K562 (cell line): Measurements from ENCODE around the gene DCAF10. TPM values are rescaled to one million over a fixed set of nuclear protein-coding genes. Genes with fewer than 3 reads are reported as not detected.

ENCODE experiments used
- ATAC-seq: fragments of 200-7000 bp; cut with Tn5 transposase; 3 replicates; pipeline ENCODE4 v1.9.1; 2020; ENCODE audit warnings: moderate library complexity
- BruUV-seq: library from RNA; stranded (reverse); fragments of 400-500 nt; replicated peaks from 2 replicates; lab custom pipeline; 2021; lab: Mats Ljungman, UMichigan
- CTCF ChIA-PET: fragments of 300-600 bp; formaldehyde crosslinking; extraction: SDS; loops from one replicate; lab custom pipeline; 2021; ENCODE audit warnings: low intra/inter-chr PET ratio; lab: Yijun Ruan, JAX
- POLR2A ChIA-PET: fragments of 300-600, 350-650 bp; sonication (Branson Sonifier 250); formaldehyde crosslinking; extraction: SDS; loops from one replicate; lab custom pipeline; 2021; ENCODE audit warnings: antibody characterized with exemption, inconsistent platforms; lab: Yijun Ruan, JAX
- DNase-seq, 4 experiments: peaks; one replicate each; pipeline versions ENCODE4 v3.0.0 to v3.0.0-alpha.2; 2011 to 2018; ENCODE audit warnings: low spot score in 3 of 4, mixed read lengths in 3 of 4; ENCODE audit errors: extremely low read depth in 1 of 4
- FAIRE-seq: peaks from 2 replicates; lab custom pipeline; 2011; peaks lifted over from hg19 to GRCh38; lab: Jason Lieb, UNC
- H2AFZ ChIP-seq: 2 replicates; pipeline ENCODE4 v1.6.0; 2011; ENCODE audit warnings: low read depth, low read length, control low read depth, inconsistent platforms
- H3K27ac ChIP-seq: fragments of 200-600 bp; 3 replicates; pipeline ENCODE4 v1.8.0; 2011; ENCODE audit warnings: low read depth, mild to moderate bottlenecking, control low read depth, inconsistent platforms, low read length, moderate library complexity, mixed read lengths; ENCODE audit errors: extremely low read depth
- H3K27me3 ChIP-seq, 2 experiments: fragments of 300-600 bp in 1 of 2; 2 replicates in 1 of 2; 3 replicates in 1 of 2; pipeline versions ENCODE4 v1.6.0 to v1.8.0; 2011; ENCODE audit warnings: inconsistent platforms in 2 of 2, low read length in 2 of 2, mild to moderate bottlenecking in 1 of 2, mixed read lengths in 1 of 2, moderate library complexity in 1 of 2; ENCODE audit not compliant: control insufficient read depth in 2 of 2, insufficient read depth in 2 of 2
- H3K36me3 ChIP-seq: fragments of 300-600 bp; 3 replicates; pipeline ENCODE4 v1.8.0; 2011; ENCODE audit warnings: mild to moderate bottlenecking, low read length, inconsistent platforms; ENCODE audit not compliant: control insufficient read depth, insufficient read depth
- H3K4me1 ChIP-seq, 2 experiments: fragments of 200-600 bp in 1 of 2; replicated peaks in 1 of 2; 2 replicates in 1 of 2; 3 replicates in 1 of 2; pipeline versions ENCODE4 v1.5.1 to v1.8.0; 2011; ENCODE audit warnings: inconsistent platforms in 2 of 2, low read length in 2 of 2, mild to moderate bottlenecking in 1 of 2, mixed read lengths in 1 of 2, moderate library complexity in 1 of 2; ENCODE audit not compliant: control insufficient read depth in 2 of 2, insufficient read depth in 2 of 2
- H3K4me2 ChIP-seq: 2 replicates; pipeline ENCODE4 v1.6.1; 2011; ENCODE audit warnings: low read length, control low read depth, inconsistent platforms, mixed read lengths; ENCODE audit not compliant: insufficient read depth
- H3K4me3 ChIP-seq: fragments of 200-600 bp; sonication (generic), shearing (Covaris generic); 2 replicates; pipeline ENCODE4 v1.5.1; 2016; ENCODE audit warnings: control low read depth, inconsistent platforms
- H3K79me2 ChIP-seq: fragments of 200-600 bp; 3 replicates; pipeline ENCODE4 v1.8.0; 2011; ENCODE audit warnings: low read length, inconsistent platforms; ENCODE audit not compliant: control insufficient read depth, insufficient read depth
- H3K9ac ChIP-seq, 2 experiments: 2 replicates each; pipeline versions ENCODE4 v1.6.0 to v1.6.1; 2011; ENCODE audit warnings: low read depth in 2 of 2, low read length in 2 of 2, control low read depth in 1 of 2, inconsistent platforms in 1 of 2, mild to moderate bottlenecking in 1 of 2, mixed read lengths in 1 of 2; ENCODE audit not compliant: insufficient read depth in 1 of 2
- H3K9me1 ChIP-seq: one replicate; pipeline ENCODE4 v1.6.0; 2011; ENCODE audit warnings: inconsistent platforms, mild to moderate bottlenecking, low read length, moderate library complexity; ENCODE audit not compliant: control insufficient read depth, insufficient read depth
- H3K9me3 ChIP-seq: replicated peaks from 2 replicates; pipeline ENCODE4 v1.5.1; 2011; ENCODE audit warnings: low read depth, low read length, inconsistent platforms; ENCODE audit not compliant: control insufficient read depth, insufficient read depth
- H4K20me1 ChIP-seq: replicated peaks from 2 replicates; pipeline ENCODE4 v1.6.1; 2011; ENCODE audit warnings: low read length, inconsistent platforms, mixed read lengths; ENCODE audit not compliant: control insufficient read depth, insufficient read depth
- ASH1L ChIP-seq: fragments of 450-650 bp; IDR thresholded peaks from 2 replicates; pipeline ENCODE4 v1.6.1; 2018; ENCODE audit warnings: borderline replicate concordance, mild to moderate bottlenecking, low read depth; ENCODE audit not compliant: partially characterized antibody
- FIP1L1 ChIP-seq: fragments of 200-400 bp; formaldehyde crosslinking; IDR thresholded peaks from 2 replicates; pipeline ENCODE4 v1.6.1; 2018; ENCODE audit warnings: mild to moderate bottlenecking, low read depth, low read length; ENCODE audit not compliant: poor library complexity, severe bottlenecking
- GATA2 ChIP-seq: sonication (generic); formaldehyde crosslinking; IDR thresholded peaks from 2 replicates; pipeline ENCODE4 v1.4.0; 2020; ENCODE audit warnings: mild to moderate bottlenecking, missing genetic modification reagents
- HMG20B ChIP-seq: fragments of 250-450 bp; sonication (Bioruptor Pico); IDR thresholded peaks from 2 replicates; pipeline ENCODE4 v1.5.0; 2021; ENCODE audit warnings: mild to moderate bottlenecking
- HOXB6 ChIP-seq: fragments of 250-450 bp; sonication (Bioruptor Pico); IDR thresholded peaks from 2 replicates; pipeline ENCODE4 v1.5.1; 2022; ENCODE audit warnings: mild to moderate bottlenecking, borderline replicate concordance
- NFRKB ChIP-seq: fragments of 450-650 bp; IDR thresholded peaks from 2 replicates; pipeline ENCODE4 v1.6.1; 2016; ENCODE audit warnings: low read depth
- TAF15 ChIP-seq: fragments of 200-400 bp; formaldehyde crosslinking; IDR thresholded peaks from 2 replicates; pipeline ENCODE4 v1.6.1; 2017; ENCODE audit warnings: mild to moderate bottlenecking, low read depth, low read length, moderate library complexity
- ZKSCAN3 ChIP-seq: fragments of 250-450 bp; sonication (Bioruptor Pico); IDR thresholded peaks from 2 replicates; pipeline ENCODE4 v1.4.0; 2020
- ZNF282 ChIP-seq: sonication (generic); formaldehyde crosslinking; IDR thresholded peaks from 2 replicates; pipeline ENCODE4 v1.8.1; 2023; ENCODE audit warnings: missing genetic modification reagents
- WGBS: fragments of 100-300 bp; shearing (Covaris generic); methylation state at CpG from one replicate; pipeline ENCODE4 v1.1.6; 2016; ENCODE audit warnings: low coverage, mixed read lengths; ENCODE audit not compliant: insufficient coverage; ENCODE audit errors: missing lambda C conversion rate; 5-methylcytosine and 5-hydroxymethylcytosine counted together
- in situ Hi-C: fragments of 300-500 bp; cut with MboI; formaldehyde crosslinking; loops from 4 replicates; pipeline ENCODE4 v1.15.0; 2018; ENCODE audit warnings: inconsistent platforms, mixed read lengths
- intact Hi-C: fragments of 100-400 bp; cut with micrococcal nuclease; formaldehyde crosslinking; loops from 2 replicates; pipeline ENCODE4 v1.14.2; 2022
- polyA plus RNA-seq, 8 experiments: library from polyadenylated mRNA; depleted of rRNA in 4 of 8; stranded (reverse) in 5 of 8; unstranded in 3 of 8; fragments of >200 nt; fragmentation: Nextera tagmentation in 2 of 8; fragmentation: Illumina TruSeq in 1 of 8; extraction: Ambion mirVana in 2 of 8; extraction: Trizol in 1 of 8; gene quantifications; 2 replicates each; pipeline versions ENCODE4 v1.2.1 to v1.2.3, GENCODE V29; 2011 to 2014; ENCODE audit warnings: inconsistent platforms in 1 of 8, missing spikeins in 1 of 8
- total RNA-seq, 7 experiments: library from RNA; depleted of rRNA in 6 of 7; stranded (reverse); fragments of >200 nt in 6 of 7; fragmentation: Illumina TruSeq in 2 of 7; extraction: Trizol in 2 of 7; gene quantifications; 2 replicates each; pipeline versions ENCODE4 v1.2.1 to v1.2.3, GENCODE V29; 2011 to 2021; ENCODE audit warnings: low replicate concordance in 1 of 7
- TF ChIP-seq, protein P1 (sequence below): sonication (generic); formaldehyde crosslinking; IDR thresholded peaks from 2 replicates; pipeline ENCODE4 v1.8.0; 2023; ENCODE audit warnings: missing genetic modification reagents, mild to moderate bottlenecking, borderline replicate concordance
- TF ChIP-seq, protein P2 (sequence below): sonication (generic); formaldehyde crosslinking; IDR thresholded peaks from 2 replicates; pipeline ENCODE4 v1.8.1; 2023; ENCODE audit warnings: mild to moderate bottlenecking, missing genetic modification reagents

The DCAF10 gene
- total and polyA plus RNA-seq, 9 of the 15 experiments (the other 6 are each of a cell fraction or from before 2014, with no cell fraction given): 6.8 to 40.1 (median 16.9) TPM

DNA sequence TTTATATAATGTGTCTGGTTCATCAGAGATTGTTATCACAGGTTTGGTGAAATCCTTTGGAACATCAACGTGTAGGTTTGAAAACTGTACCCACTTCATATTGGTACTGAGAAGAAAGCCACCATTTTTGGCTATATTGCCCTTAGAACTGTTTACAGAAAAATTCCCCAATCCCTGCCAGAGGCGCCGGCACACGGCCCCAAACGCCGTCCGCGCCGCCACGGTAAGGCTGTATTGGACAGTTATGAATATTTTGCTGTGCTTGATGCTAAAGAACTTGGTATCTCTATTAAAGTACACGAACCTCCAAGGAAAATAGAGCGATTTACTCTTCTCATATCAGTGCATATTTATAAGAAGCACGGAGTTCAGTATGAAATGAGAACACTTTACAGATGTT is 35.2 kb downstream of the DCAF10 start:
- TF ChIP-seq ASH1L: no peak
- TF ChIP-seq FIP1L1: no peak
- no peak for TF ChIP-seq ZKSCAN3 (CRISPR knock-in tag)
- no peak for TF ChIP-seq NFRKB
- TF ChIP-seq HOXB6: no peak
- TF ChIP-seq ZNF282 (CRISPR knock-in tag): no peak
- TF ChIP-seq, protein P1, sequence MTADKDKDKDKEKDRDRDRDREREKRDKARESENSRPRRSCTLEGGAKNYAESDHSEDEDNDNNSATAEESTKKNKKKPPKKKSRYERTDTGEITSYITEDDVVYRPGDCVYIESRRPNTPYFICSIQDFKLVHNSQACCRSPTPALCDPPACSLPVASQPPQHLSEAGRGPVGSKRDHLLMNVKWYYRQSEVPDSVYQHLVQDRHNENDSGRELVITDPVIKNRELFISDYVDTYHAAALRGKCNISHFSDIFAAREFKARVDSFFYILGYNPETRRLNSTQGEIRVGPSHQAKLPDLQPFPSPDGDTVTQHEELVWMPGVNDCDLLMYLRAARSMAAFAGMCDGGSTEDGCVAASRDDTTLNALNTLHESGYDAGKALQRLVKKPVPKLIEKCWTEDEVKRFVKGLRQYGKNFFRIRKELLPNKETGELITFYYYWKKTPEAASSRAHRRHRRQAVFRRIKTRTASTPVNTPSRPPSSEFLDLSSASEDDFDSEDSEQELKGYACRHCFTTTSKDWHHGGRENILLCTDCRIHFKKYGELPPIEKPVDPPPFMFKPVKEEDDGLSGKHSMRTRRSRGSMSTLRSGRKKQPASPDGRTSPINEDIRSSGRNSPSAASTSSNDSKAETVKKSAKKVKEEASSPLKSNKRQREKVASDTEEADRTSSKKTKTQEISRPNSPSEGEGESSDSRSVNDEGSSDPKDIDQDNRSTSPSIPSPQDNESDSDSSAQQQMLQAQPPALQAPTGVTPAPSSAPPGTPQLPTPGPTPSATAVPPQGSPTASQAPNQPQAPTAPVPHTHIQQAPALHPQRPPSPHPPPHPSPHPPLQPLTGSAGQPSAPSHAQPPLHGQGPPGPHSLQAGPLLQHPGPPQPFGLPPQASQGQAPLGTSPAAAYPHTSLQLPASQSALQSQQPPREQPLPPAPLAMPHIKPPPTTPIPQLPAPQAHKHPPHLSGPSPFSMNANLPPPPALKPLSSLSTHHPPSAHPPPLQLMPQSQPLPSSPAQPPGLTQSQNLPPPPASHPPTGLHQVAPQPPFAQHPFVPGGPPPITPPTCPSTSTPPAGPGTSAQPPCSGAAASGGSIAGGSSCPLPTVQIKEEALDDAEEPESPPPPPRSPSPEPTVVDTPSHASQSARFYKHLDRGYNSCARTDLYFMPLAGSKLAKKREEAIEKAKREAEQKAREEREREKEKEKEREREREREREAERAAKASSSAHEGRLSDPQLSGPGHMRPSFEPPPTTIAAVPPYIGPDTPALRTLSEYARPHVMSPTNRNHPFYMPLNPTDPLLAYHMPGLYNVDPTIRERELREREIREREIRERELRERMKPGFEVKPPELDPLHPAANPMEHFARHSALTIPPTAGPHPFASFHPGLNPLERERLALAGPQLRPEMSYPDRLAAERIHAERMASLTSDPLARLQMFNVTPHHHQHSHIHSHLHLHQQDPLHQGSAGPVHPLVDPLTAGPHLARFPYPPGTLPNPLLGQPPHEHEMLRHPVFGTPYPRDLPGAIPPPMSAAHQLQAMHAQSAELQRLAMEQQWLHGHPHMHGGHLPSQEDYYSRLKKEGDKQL (CRISPR knock-in tag): no peak
- TF ChIP-seq HMG20B (CRISPR knock-in tag): no peak
- TF ChIP-seq GATA2 (CRISPR knock-in tag): no peak
- TF ChIP-seq TAF15: no peak
- TF ChIP-seq, protein P2, sequence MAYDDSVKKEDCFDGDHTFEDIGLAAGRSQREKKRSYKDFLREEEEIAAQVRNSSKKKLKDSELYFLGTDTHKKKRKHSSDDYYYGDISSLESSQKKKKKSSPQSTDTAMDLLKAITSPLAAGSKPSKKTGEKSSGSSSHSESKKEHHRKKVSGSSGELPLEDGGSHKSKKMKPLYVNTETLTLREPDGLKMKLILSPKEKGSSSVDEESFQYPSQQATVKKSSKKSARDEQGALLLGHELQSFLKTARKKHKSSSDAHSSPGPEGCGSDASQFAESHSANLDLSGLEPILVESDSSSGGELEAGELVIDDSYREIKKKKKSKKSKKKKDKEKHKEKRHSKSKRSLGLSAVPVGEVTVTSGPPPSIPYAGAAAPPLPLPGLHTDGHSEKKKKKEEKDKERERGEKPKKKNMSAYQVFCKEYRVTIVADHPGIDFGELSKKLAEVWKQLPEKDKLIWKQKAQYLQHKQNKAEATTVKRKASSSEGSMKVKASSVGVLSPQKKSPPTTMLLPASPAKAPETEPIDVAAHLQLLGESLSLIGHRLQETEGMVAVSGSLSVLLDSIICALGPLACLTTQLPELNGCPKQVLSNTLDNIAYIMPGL (CRISPR knock-in tag): no peak
- FAIRE-seq (no peak), ATAC-seq (no peak), DNase-seq (no peak)
- H3K27ac ChIP-seq: no peak overlapping the region; the same call in 2 of the 3 replicates
- intact Hi-C loops: no loop called here
- no peak overlapping the region for H2AFZ ChIP-seq
- H4K20me1 ChIP-seq: no peaks in the 10 kb centered on the region
- H3K4me2 ChIP-seq: no peak overlapping the region
- no peaks in the 10 kb centered on the region for H3K9me1 ChIP-seq
- H3K4me3 ChIP-seq: no peak overlapping the region
- in situ Hi-C loops: no loop called here
- H3K9ac ChIP-seq: no peak overlapping the region
- H3K27me3 ChIP-seq: no peaks in the 10 kb centered on the region
- WGBS: 93% methylated on average over 13 of the region's 13 CpGs
- no peaks in the 10 kb centered on the region for H3K9me3 ChIP-seq
- peaks cover 22% of the 10 kb centered on the region; the same call in 2 of the 3 replicates for H3K36me3 ChIP-seq
- H3K4me1 ChIP-seq: peaks cover 16% of the 10 kb centered on the region in 2 experiments
- ChIA-PET POLR2A (no interaction called here), CTCF (no interaction called here)
- BruUV-seq: no TSS peak
- peaks cover 18% of the 10 kb centered on the region for H3K79me2 ChIP-seq
